ENCODE data around the gene ALDH3B2. TPM values are rescaled to one million over a fixed set of nuclear protein-coding genes. Genes with fewer than 3 reads are reported as not detected.

Gene ALDH3B2
- total and polyA plus RNA-seq, 8 donors = 0.89 to 23.5 TPM; not detected in 6

DNA sequence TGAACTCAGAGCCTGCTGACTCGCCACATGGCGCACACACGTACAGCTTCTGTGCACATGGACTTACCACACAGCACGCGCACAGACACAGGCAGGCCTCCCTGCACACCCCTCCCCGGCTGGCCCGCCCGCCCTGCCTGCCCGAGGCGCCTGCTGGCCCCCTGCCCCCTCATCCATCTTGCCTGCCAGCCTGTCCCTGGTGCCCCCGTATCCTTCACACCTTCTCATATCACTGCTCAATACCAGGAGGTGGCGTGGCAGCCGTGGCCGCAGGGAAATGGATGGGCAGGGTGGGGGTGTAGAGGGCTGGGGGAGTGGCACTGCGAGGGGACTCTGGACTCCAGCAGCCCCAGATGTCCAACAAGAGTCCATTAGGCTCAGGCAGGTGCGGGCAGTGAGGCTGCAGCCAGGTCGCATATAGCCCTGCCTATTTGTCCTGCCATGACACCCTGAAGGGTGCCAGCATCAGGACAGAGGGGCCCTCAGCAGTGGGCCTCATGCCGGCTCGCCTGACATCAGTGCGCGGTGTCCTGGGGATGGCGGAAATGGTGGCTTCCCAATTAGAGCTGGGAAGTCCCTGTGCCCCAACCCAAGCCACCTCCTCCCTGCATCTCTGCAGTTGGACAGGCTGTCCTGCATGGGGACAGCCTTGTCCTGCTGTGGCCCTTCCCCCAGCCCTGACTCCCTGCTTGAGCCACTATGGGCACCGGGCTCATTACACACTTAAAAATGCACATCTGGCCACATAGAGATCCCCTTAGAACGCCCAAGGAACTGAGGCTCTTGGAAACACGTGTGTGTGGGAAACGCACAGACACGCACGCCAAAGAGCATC is 32.9 kb downstream of the ALDH3B2 start:
- no peak for TF ChIP-seq EP300 (IDR thresholded peaks at IDR 0.05)
- no peak for TF ChIP-seq POLR2A (IDR thresholded peaks at IDR 0.05)
- TF ChIP-seq POLR2AphosphoS5 (IDR thresholded peaks at IDR 0.05) = no peak
- TF ChIP-seq, protein P1, sequence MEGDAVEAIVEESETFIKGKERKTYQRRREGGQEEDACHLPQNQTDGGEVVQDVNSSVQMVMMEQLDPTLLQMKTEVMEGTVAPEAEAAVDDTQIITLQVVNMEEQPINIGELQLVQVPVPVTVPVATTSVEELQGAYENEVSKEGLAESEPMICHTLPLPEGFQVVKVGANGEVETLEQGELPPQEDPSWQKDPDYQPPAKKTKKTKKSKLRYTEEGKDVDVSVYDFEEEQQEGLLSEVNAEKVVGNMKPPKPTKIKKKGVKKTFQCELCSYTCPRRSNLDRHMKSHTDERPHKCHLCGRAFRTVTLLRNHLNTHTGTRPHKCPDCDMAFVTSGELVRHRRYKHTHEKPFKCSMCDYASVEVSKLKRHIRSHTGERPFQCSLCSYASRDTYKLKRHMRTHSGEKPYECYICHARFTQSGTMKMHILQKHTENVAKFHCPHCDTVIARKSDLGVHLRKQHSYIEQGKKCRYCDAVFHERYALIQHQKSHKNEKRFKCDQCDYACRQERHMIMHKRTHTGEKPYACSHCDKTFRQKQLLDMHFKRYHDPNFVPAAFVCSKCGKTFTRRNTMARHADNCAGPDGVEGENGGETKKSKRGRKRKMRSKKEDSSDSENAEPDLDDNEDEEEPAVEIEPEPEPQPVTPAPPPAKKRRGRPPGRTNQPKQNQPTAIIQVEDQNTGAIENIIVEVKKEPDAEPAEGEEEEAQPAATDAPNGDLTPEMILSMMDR (IDR thresholded peaks at IDR 0.05) = no peak
- H3K36me3 ChIP-seq = no peaks in the 10 kb centered on the region
- 78 to 86% (median 83%) methylated on average over 20 to 28 of the region's 28 CpGs for WGBS, 5 donors
- intact Hi-C loops (cut with DNase I; ENCODE audit: low total_unique reads) = no loop called here
- H3K4me1 ChIP-seq = peaks cover 0 to 6% (median 2%) of the 10 kb centered on the region in 4 donors
- DNase-seq = no peak
- H3K4me3 ChIP-seq = no peak overlapping the region
- no peaks in the 10 kb centered on the region for H3K9me3 ChIP-seq
- H3K27me3 ChIP-seq = peaks cover 0 to 41% (median 6%) of the 10 kb centered on the region in 3 donors
- no peak overlapping the region for H3K27ac ChIP-seq

DNA sequence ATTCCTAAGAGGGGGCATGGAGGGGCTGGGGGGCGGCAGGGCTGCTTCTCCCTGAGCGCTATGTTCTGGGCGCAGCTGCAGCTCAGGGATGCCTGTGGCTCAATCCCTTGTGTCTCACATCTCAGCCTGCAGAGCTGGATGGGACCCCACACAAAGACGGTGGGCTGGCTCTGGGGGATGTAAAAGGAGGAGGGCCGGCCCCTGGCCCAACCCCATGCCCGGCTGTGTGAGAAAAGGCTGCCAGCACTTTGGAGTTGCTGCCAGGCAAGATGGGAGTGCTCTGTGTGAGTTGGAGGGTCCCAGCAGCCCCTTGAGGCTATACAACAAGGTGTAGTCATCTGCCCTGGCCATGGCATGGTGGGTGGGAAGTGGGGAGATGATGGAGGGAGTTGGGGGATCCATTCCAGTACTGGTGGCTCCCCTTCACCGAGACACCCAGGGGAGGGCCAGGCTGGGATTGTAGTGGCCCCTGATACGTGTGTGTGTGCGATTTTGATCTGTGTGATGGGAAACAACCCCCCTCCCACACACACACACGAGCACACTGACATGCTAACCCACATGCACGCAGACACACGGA is 33.6 kb downstream of the ALDH3B2 start:
- intact Hi-C loops (cut with DNase I; ENCODE audit: low total_unique reads) = no loop called here
- Histone ChIP-seq H3K9me3 (no peaks in the 10 kb centered on the region), H3K27me3 (peaks cover 0 to 34% (median 6%) of the 10 kb centered on the region in 3 donors), H3K36me3 (no peaks in the 10 kb centered on the region), H3K4me1 (peaks cover 0 to 6% (median 2%) of the 10 kb centered on the region in 4 donors), H3K4me3 (no peak overlapping the region), H3K27ac (no peak overlapping the region)
- DNase-seq = no peak
- 62 to 81% (median 78%) methylated on average over 10 to 12 of the region's 12 CpGs for WGBS, 5 donors
- TF ChIP-seq, protein P1 (IDR thresholded peaks at IDR 0.05) = no peak
- TF ChIP-seq POLR2A (IDR thresholded peaks at IDR 0.05) (no peak), POLR2AphosphoS5 (IDR thresholded peaks at IDR 0.05) (no peak), EP300 (IDR thresholded peaks at IDR 0.05) (no peak)

DNA sequence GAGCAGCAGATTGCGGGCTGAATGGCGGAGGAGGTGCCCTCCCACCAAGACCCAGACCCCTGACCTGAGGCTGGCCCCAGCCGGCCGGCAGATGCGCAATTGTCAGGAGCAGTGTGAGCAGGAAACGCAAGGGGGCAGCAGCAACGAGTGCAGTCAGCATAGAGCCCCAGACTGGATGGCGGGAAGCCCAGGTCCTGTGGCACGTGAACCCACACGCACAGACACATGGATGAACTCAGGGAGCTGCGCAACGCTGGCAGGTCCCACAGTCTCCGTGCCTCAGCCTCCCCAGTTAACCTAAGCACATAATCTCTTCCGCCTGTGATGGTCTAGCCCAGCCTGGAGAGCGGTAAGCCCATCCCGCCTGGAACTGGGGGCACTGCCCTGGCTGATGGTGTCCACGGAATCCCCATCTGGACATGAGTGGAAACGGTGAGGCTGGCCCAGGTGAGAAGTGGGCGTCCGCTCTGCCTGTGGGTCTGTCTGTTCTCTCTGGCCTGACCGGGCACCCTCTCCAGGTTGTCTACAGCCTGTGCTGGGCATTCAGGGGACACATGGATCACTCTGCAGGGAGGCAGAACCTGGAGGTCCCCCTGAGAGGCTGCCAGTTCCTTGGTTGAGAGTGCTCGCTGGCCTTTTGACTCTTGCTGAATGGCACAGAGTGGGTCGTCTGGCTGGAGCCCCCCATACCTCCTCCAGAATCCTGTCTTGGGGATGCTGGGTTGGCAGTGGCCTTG is 34.2 kb downstream of the ALDH3B2 start:
- peak in 1 of 3 donors; percentile 13 for TF ChIP-seq POLR2AphosphoS5 (IDR thresholded peaks at IDR 0.05)
- no peak for TF ChIP-seq POLR2A (IDR thresholded peaks at IDR 0.05)
- TF ChIP-seq, protein P1 (IDR thresholded peaks at IDR 0.05) = peak in 5 of 7 experiments; percentile 50 to 67 (median 62)
- no peak for TF ChIP-seq EP300 (IDR thresholded peaks at IDR 0.05)
- H3K36me3 ChIP-seq = no peaks in the 10 kb centered on the region
- 41 to 52% (median 47%) methylated on average over 16 to 23 of the region's 23 CpGs for WGBS, 5 donors
- H3K27me3 ChIP-seq = peaks cover 0 to 28% (median 6%) of the 10 kb centered on the region in 3 donors
- no peak overlapping the region for H3K4me3 ChIP-seq
- peak; percentile 79 to 83 for DNase-seq
- no peaks in the 10 kb centered on the region for H3K9me3 ChIP-seq
- intact Hi-C loops (cut with DNase I; ENCODE audit: low total_unique reads) = no loop called here
- no peak overlapping the region for H3K27ac ChIP-seq
- peaks cover 0 to 6% (median 2%) of the 10 kb centered on the region in 4 donors for H3K4me1 ChIP-seq

DNA sequence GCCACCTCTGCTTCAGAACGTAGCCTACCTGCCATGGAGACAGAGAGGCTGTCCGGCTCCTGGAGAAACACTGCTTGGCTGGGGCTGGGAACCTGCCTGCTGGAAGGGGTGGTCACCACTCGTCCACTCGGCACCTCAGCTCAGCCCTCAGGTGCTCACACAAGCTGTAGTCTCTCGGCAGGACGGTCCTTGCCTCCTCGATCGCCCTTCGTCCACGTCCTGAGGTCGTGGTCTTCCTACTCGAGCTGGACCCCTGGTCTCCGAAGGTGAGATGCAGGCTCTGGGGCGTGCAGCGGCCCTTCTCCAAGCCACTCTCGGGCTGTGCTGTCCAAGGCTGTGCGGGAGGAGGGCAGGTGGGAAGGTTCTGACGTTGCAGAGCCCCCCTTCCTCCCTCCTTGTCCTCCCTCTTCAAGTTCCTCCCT is 35.0 kb downstream of the ALDH3B2 start, which contains the start of gene TBX10:
TBX10 (minus strand) TSS at position 326 of the 422 bp plus-strand sequence; CDS start at position 35, 291 bp downstream.
- intact Hi-C loops (cut with DNase I; ENCODE audit: low total_unique reads) = no loop called here

More for the DNA sequence above, 35.0 kb downstream of the ALDH3B2 start, which contains the start of gene TBX10:
- WGBS, 5 donors = 56 to 88% (median 85%) methylated on average over 3 to 18 of the region's 18 CpGs
- H3K27ac ChIP-seq = no peak within 1 kb of the TSS
- TF ChIP-seq, protein P1 (IDR thresholded peaks at IDR 0.05) = no peak
- TF ChIP-seq POLR2A (IDR thresholded peaks at IDR 0.05) (no peak), POLR2AphosphoS5 (IDR thresholded peaks at IDR 0.05) (no peak), EP300 (IDR thresholded peaks at IDR 0.05) (no peak)
- peaks cover 0 to 6% (median 2%) of the 10 kb centered on the region in 4 donors for H3K4me1 ChIP-seq
- H3K27me3 ChIP-seq = peaks cover 0 to 28% (median 6%) of the 10 kb centered on the region in 3 donors
- no peaks in the 10 kb centered on the region for H3K36me3 ChIP-seq
- H3K9me3 ChIP-seq = no peaks in the 10 kb centered on the region
- no peak within 1 kb of the TSS for H3K4me3 ChIP-seq
- no peak for DNase-seq

Data from stomach (tissue), 9 donors.